Endodermal cell (in vitro differentiated cells): ENCODE measurements around the gene INPP5K. TPM values are rescaled to one million over a fixed set of nuclear protein-coding genes. Genes with fewer than 3 reads are reported as not detected.

Source experiments
- DNase-seq: peaks from one replicate; pipeline ENCODE4 v3.0.0-alpha.2; 2017
- H3K27ac ChIP-seq: 2 replicates; pipeline ENCODE4 v1.5.1; 2013; ENCODE audit warnings: mild to moderate bottlenecking, low read depth, low read length, moderate library complexity
- H3K27me3 ChIP-seq: 2 replicates; pipeline ENCODE4 v1.6.1; 2013; ENCODE audit warnings: mild to moderate bottlenecking, low read length, moderate library complexity; ENCODE audit not compliant: insufficient read depth, control insufficient read depth, poor library complexity, severe bottlenecking
- H3K36me3 ChIP-seq: 2 replicates; pipeline ENCODE4 v1.7.0; 2013; ENCODE audit warnings: mild to moderate bottlenecking, low read length, moderate library complexity; ENCODE audit not compliant: control insufficient read depth, insufficient read depth
- H3K4me1 ChIP-seq: one replicate; pipeline ENCODE4 v1.7.0; 2013; ENCODE audit warnings: low read length; ENCODE audit not compliant: control insufficient read depth, insufficient read depth
- H3K4me3 ChIP-seq: 2 replicates; pipeline ENCODE4 v1.5.1; 2013; ENCODE audit warnings: mild to moderate bottlenecking, low read length, moderate library complexity
- H3K9ac ChIP-seq: 2 replicates; pipeline ENCODE4 v1.6.1; 2013; ENCODE audit warnings: mild to moderate bottlenecking, low read length, moderate library complexity; ENCODE audit not compliant: poor library complexity, severe bottlenecking; ENCODE audit errors: extremely low read depth
- H3K9me3 ChIP-seq: 2 replicates; pipeline ENCODE4 v1.6.1; 2013; ENCODE audit warnings: mild to moderate bottlenecking, low read length, moderate library complexity; ENCODE audit not compliant: control insufficient read depth
- H3K27ac Mint-ChIP-seq: 2 replicates; pipeline ENCODE4 v1.8.0; 2020; ENCODE audit warnings: mixed read lengths
- H3K27me3 Mint-ChIP-seq: 2 replicates; pipeline ENCODE4 v1.8.0; 2021; ENCODE audit warnings: mild to moderate bottlenecking, mixed read lengths; ENCODE audit not compliant: insufficient read depth
- H3K36me3 Mint-ChIP-seq: 2 replicates; pipeline ENCODE4 v1.8.0; 2020; ENCODE audit warnings: low read depth, mixed read lengths
- H3K4me1 Mint-ChIP-seq: 2 replicates; pipeline ENCODE4 v1.8.0; 2020; ENCODE audit warnings: mixed read lengths
- H3K4me3 Mint-ChIP-seq: 2 replicates; pipeline ENCODE4 v1.8.0; 2020; ENCODE audit warnings: mild to moderate bottlenecking, moderate library complexity, mixed read lengths
- H3K9me3 Mint-ChIP-seq: 2 replicates; pipeline ENCODE4 v1.8.0; 2020; ENCODE audit warnings: mild to moderate bottlenecking, mixed read lengths
- WGBS, 2 experiments: methylation state at CpG; one replicate each; pipeline versions ENCODE4 v1.1.5 to v1.1.7; 2013; ENCODE audit warnings: missing lambda C conversion rate in 2 of 2, mixed read lengths in 1 of 2; ENCODE audit not compliant: insufficient coverage in 1 of 2, insufficient read length in 1 of 2; 5-methylcytosine and 5-hydroxymethylcytosine counted together
- total RNA-seq, 2 donors: library from RNA; stranded (reverse); fragmentation: NEBNext Ultra II Directional in 1 of 2; extraction: Animal tissue kit (Norgen Biotek cat#: 25700) in 1 of 2; gene quantifications; 2 replicates in 1 of 2; 3 replicates in 1 of 2; pipeline ENCODE4 v1.2.1, GENCODE V29; 2021
- TF ChIP-seq, protein P1 (sequence below): fragments of 200-600 bp; sonication (generic); conservative IDR thresholded peaks from 2 replicates; pipeline ENCODE4 v1.5.0; 2021; ENCODE audit warnings: antibody characterized with exemption, mild to moderate bottlenecking

Gene INPP5K
- total RNA-seq, 2 donors from 2014 or later: 22.2 to 30.0 TPM

DNA sequence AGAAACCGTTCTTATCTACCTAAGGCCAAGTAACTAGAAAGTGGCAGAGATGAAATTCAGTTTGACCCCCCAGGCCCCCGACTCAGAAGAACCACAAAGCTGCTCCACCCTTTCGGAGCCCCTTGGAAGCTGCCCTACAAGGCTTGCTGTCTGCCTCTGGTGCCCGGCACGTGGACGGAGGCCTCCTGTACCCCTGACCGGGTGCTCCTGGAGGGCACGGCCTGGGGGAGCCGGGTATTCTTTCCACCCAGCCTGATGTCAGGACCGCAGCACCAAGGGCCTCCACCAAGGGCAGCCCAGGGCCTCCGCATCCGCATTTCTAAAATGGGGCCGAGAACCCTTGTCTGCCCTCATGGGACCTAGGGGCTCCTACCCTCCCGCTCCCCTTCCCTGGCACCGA, 44.9 kb downstream of the INPP5K start:
- H3K4me3 ChIP-seq: no peak overlapping the region

DNA sequence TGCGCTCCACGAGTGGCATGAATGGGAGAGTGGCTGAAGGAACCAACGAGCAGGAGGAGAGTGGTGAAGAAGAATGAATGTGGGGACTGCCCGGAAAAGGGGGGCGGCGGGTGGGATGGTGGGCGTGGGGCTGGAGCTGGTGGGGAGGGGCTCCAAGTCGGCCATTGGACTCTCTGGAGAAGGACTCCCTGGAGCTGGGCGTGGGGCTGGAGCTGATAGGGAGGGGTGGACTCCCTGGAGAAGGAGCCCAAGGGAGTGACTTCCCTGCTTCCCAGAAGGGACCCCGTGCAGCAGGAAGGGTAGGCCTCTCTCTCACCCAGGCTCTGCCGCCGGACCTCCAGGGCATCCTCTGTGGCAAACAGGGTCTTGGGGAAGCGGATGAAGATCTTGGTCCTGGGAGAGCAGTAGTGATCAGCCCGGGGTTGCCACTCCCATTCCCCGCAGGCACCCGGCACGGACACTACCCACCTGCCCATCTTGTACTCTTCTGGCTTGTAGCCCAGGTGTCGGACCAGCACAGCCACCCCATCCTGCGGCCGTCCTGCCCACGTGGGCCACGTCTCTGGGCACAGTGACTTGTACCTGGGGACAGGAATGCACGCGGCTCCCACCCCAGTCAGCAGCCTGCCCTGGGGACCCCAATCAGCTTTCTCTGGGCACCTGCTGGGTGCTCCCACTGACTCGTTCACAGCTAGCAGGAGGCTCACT, 45.5 kb downstream of the INPP5K start:
- peaks cover 50% of the 10 kb centered on the region for H3K36me3 Mint-ChIP-seq
- no peaks in the 10 kb centered on the region for H3K9me3 Mint-ChIP-seq
- Histone ChIP-seq H3K27me3 (no peaks in the 10 kb centered on the region), H3K4me3 (no peak overlapping the region), H3K9ac (no peak overlapping the region), H3K27ac (no peak overlapping the region), H3K36me3 (peaks cover 30% of the 10 kb centered on the region), H3K9me3 (no peaks in the 10 kb centered on the region), H3K4me1 (no peaks in the 10 kb centered on the region)
- no peak overlapping the region for H3K4me3 Mint-ChIP-seq
- TF ChIP-seq, protein P1, sequence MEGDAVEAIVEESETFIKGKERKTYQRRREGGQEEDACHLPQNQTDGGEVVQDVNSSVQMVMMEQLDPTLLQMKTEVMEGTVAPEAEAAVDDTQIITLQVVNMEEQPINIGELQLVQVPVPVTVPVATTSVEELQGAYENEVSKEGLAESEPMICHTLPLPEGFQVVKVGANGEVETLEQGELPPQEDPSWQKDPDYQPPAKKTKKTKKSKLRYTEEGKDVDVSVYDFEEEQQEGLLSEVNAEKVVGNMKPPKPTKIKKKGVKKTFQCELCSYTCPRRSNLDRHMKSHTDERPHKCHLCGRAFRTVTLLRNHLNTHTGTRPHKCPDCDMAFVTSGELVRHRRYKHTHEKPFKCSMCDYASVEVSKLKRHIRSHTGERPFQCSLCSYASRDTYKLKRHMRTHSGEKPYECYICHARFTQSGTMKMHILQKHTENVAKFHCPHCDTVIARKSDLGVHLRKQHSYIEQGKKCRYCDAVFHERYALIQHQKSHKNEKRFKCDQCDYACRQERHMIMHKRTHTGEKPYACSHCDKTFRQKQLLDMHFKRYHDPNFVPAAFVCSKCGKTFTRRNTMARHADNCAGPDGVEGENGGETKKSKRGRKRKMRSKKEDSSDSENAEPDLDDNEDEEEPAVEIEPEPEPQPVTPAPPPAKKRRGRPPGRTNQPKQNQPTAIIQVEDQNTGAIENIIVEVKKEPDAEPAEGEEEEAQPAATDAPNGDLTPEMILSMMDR: no peak
- no peaks in the 10 kb centered on the region for H3K4me1 Mint-ChIP-seq
- 90 to 93% methylated on average over 18 to 25 of the region's 25 CpGs for WGBS, 2 experiments
- DNase-seq: no peak
- no peak overlapping the region for H3K27ac Mint-ChIP-seq
- no peaks in the 10 kb centered on the region for H3K27me3 Mint-ChIP-seq

More for the DNA sequence above, 44.9 kb downstream of the INPP5K start:
- Mint-ChIP-seq H3K4me3 (no peak overlapping the region), H3K36me3 (peaks cover 50% of the 10 kb centered on the region), H3K27me3 (no peaks in the 10 kb centered on the region), H3K9me3 (no peaks in the 10 kb centered on the region), H3K27ac (no peak overlapping the region), H3K4me1 (no peaks in the 10 kb centered on the region)
- WGBS, 2 experiments: 94 to 96% methylated on average over 3 to 15 of the region's 15 CpGs
- Histone ChIP-seq H3K9me3 (no peaks in the 10 kb centered on the region), H3K4me1 (no peaks in the 10 kb centered on the region), H3K27me3 (no peaks in the 10 kb centered on the region), H3K9ac (no peak overlapping the region), H3K36me3 (peaks cover 35% of the 10 kb centered on the region), H3K27ac (no peak overlapping the region)
- TF ChIP-seq, protein P1: no peak
- no peak for DNase-seq

DNA sequence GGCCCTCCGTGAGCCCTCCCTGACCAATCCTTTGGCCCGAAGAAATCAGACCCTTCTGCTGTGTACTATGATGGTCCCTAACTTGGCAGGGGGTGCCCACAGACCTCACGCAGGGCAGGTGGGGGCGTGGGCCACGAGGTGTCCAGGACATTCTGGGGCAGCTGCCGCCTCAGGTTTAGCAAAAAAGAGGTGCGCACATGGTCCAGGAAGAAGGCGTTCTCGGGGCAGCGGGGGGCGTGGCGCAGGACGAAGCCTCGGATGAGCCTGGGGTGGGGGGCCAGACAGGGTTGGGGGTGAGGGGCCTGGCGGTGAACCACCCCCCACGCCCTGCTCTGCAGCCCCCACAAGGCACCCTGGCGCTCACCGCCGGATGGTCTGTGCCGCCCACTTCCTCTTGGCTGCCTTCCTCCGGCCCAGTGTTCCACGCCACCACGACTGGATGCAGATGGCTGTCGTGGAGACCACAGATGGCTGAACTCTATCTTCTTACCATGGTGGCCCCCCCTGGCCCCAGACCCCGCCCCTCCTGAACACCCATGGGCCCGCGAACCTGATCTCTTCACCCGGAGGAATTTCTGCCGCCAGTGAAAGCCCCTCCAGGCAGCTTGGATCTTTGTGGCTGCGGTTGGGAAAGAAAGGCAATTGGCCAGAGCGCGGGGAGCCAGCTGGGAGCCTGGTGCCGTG, 46.2 kb downstream of the INPP5K start:
- Mint-ChIP-seq H3K9me3 (no peaks in the 10 kb centered on the region), H3K4me3 (no peak overlapping the region), H3K36me3 (peaks cover 54% of the 10 kb centered on the region), H3K4me1 (no peaks in the 10 kb centered on the region), H3K27ac (no peak overlapping the region), H3K27me3 (no peaks in the 10 kb centered on the region)
- H3K9me3 ChIP-seq: no peaks in the 10 kb centered on the region
- TF ChIP-seq, protein P1: no peak
- no peak overlapping the region for H3K4me3 ChIP-seq
- DNase-seq: no peak
- WGBS, 2 experiments: 93 to 97% methylated on average over 18 to 33 of the region's 33 CpGs
- no peak overlapping the region for H3K27ac ChIP-seq
- H3K36me3 ChIP-seq: peaks cover 26% of the 10 kb centered on the region
- H3K4me1 ChIP-seq: no peaks in the 10 kb centered on the region
- no peaks in the 10 kb centered on the region for H3K27me3 ChIP-seq
- no peak overlapping the region for H3K9ac ChIP-seq
